ENCODE results near the gene TENM4.

TENM4 gene

GRCh38 chr11:78893996-78894395, 546.8 kb downstream of the TENM4 start:
- TF ChIP-seq, protein P1, sequence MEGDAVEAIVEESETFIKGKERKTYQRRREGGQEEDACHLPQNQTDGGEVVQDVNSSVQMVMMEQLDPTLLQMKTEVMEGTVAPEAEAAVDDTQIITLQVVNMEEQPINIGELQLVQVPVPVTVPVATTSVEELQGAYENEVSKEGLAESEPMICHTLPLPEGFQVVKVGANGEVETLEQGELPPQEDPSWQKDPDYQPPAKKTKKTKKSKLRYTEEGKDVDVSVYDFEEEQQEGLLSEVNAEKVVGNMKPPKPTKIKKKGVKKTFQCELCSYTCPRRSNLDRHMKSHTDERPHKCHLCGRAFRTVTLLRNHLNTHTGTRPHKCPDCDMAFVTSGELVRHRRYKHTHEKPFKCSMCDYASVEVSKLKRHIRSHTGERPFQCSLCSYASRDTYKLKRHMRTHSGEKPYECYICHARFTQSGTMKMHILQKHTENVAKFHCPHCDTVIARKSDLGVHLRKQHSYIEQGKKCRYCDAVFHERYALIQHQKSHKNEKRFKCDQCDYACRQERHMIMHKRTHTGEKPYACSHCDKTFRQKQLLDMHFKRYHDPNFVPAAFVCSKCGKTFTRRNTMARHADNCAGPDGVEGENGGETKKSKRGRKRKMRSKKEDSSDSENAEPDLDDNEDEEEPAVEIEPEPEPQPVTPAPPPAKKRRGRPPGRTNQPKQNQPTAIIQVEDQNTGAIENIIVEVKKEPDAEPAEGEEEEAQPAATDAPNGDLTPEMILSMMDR (IDR thresholded peaks at IDR 0.05; ENCODE audit: low read depth, low read length, poor library complexity, severe bottlenecking) = no peak
- TF ChIP-seq EZH2phosphoT487 (IDR thresholded peaks at IDR 0.05; ENCODE audit: borderline replicate concordance, low read length) = no peak
- Histone ChIP-seq H3K4me3 (ENCODE audit: low read length) (no peak overlapping the region), H3K4me2 (ENCODE audit: low read length) (no peak overlapping the region), H3K79me2 (ENCODE audit: control insufficient read depth, low read length) (no peaks in the 10 kb centered on the region), H3K27me3 (ENCODE audit: control insufficient read depth, low read length) (no peaks in the 10 kb centered on the region), H3K9me2 (replicated peaks; ENCODE audit: control insufficient read depth, low read length) (no peaks in the 10 kb centered on the region), H4K20me1 (ENCODE audit: control insufficient read depth, insufficient read depth, low read depth, low read length) (no peaks in the 10 kb centered on the region), H3F3A (ENCODE audit: control insufficient read depth, insufficient read depth) (no peaks in the 10 kb centered on the region), H3K36me3 (ENCODE audit: control insufficient read depth, low read length) (no peaks in the 10 kb centered on the region), H3K27ac (ENCODE audit: low read depth, low read length) (no peak overlapping the region), H3K9me3 (ENCODE audit: control insufficient read depth, insufficient read depth, low read length) (no peaks in the 10 kb centered on the region), H3K4me1 (ENCODE audit: control insufficient read depth, low read length) (no peaks in the 10 kb centered on the region)

DNA sequence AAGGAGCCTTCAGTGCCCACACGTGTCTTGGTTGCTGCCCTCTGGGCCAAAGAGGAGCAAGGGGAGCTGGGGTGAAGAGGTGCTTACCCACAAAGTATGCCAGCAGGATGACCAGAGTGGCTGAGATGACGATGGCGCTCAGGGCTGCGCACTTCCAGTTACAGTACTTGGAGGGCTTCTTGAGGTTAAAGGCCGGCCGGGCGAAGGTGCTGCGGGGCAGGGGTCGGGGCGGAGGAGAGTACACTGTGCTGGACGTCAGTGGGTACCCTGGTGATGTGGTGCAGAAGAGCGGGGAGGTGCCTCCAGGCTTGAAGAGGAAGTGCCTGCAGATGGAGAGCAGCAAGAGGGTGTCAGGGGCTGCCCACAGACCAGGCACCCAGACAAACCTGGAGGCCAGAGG, 551.1 kb downstream of the TENM4 start:
- no peaks in the 10 kb centered on the region for H3F3A ChIP-seq (ENCODE audit: control insufficient read depth, insufficient read depth)
- H3K4me2 ChIP-seq (ENCODE audit: low read length) = no peak overlapping the region
- H3K4me1 ChIP-seq (ENCODE audit: control insufficient read depth, low read length) = no peaks in the 10 kb centered on the region
- no peak for TF ChIP-seq EZH2phosphoT487 (IDR thresholded peaks at IDR 0.05; ENCODE audit: borderline replicate concordance, low read length)
- TF ChIP-seq, protein P1 (IDR thresholded peaks at IDR 0.05; ENCODE audit: low read depth, low read length, poor library complexity, severe bottlenecking) = no peak
- no peak overlapping the region for H3K4me3 ChIP-seq (ENCODE audit: low read length)
- H3K36me3 ChIP-seq (ENCODE audit: control insufficient read depth, low read length) = no peaks in the 10 kb centered on the region
- H3K27ac ChIP-seq (ENCODE audit: low read depth, low read length) = no peak overlapping the region
- no peaks in the 10 kb centered on the region for H3K9me2 ChIP-seq (replicated peaks; ENCODE audit: control insufficient read depth, low read length)
- H4K20me1 ChIP-seq (ENCODE audit: control insufficient read depth, insufficient read depth, low read depth, low read length) = no peaks in the 10 kb centered on the region
- no peaks in the 10 kb centered on the region for H3K27me3 ChIP-seq (ENCODE audit: control insufficient read depth, low read length)
- no peaks in the 10 kb centered on the region for H3K9me3 ChIP-seq (ENCODE audit: control insufficient read depth, insufficient read depth, low read length)
- no peaks in the 10 kb centered on the region for H3K79me2 ChIP-seq (ENCODE audit: control insufficient read depth, low read length)

DNA sequence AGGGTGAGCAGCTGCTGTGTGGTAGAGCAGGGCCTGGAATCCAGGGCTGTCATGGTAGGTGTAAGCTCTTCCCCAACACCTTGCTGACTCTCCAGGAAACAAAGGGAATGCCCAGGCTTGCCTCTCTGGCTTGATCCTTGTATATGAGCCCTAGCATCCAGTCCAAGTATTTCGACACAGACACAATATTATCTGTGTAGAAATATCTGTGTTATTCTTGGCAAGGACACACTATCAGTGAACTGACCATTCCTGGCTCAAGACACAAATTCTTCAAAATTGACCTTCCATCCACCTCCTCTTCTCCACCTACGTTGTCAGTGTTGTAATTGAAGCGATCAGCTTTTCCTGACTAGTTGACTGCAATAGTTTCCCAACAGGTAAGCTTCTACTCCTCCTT, 554.2 kb downstream of the TENM4 start:
- Histone ChIP-seq H3K4me3 (ENCODE audit: low read length) (no peak overlapping the region), H3K4me1 (ENCODE audit: control insufficient read depth, low read length) (no peaks in the 10 kb centered on the region), H3K9me2 (replicated peaks; ENCODE audit: control insufficient read depth, low read length) (no peaks in the 10 kb centered on the region), H3K79me2 (ENCODE audit: control insufficient read depth, low read length) (no peaks in the 10 kb centered on the region), H3K36me3 (ENCODE audit: control insufficient read depth, low read length) (no peaks in the 10 kb centered on the region), H3K27me3 (ENCODE audit: control insufficient read depth, low read length) (no peaks in the 10 kb centered on the region), H3K4me2 (ENCODE audit: low read length) (no peak overlapping the region), H3K9me3 (ENCODE audit: control insufficient read depth, insufficient read depth, low read length) (no peaks in the 10 kb centered on the region), H3K27ac (ENCODE audit: low read depth, low read length) (no peak overlapping the region), H3F3A (ENCODE audit: control insufficient read depth, insufficient read depth) (no peaks in the 10 kb centered on the region), H4K20me1 (ENCODE audit: control insufficient read depth, insufficient read depth, low read depth, low read length) (no peaks in the 10 kb centered on the region)
- TF ChIP-seq, protein P1 (IDR thresholded peaks at IDR 0.05; ENCODE audit: low read depth, low read length, poor library complexity, severe bottlenecking) = no peak
- no peak for TF ChIP-seq EZH2phosphoT487 (IDR thresholded peaks at IDR 0.05; ENCODE audit: borderline replicate concordance, low read length)

- TF ChIP-seq EZH2phosphoT487 (IDR thresholded peaks at IDR 0.05; ENCODE audit: borderline replicate concordance, low read length) = no peak
- TF ChIP-seq, protein P1 (IDR thresholded peaks at IDR 0.05; ENCODE audit: low read depth, low read length, poor library complexity, severe bottlenecking) = no peak
Measured at GRCh38 chr11:78884761-78885160, 556.1 kb downstream of the TENM4 start.

More at GRCh38 chr11:78884761-78885160, 556.1 kb downstream of the TENM4 start:
- H3K9me3 ChIP-seq (ENCODE audit: control insufficient read depth, insufficient read depth, low read length) = no peaks in the 10 kb centered on the region
- no peaks in the 10 kb centered on the region for H3F3A ChIP-seq (ENCODE audit: control insufficient read depth, insufficient read depth)
- H3K27me3 ChIP-seq (ENCODE audit: control insufficient read depth, low read length) = no peaks in the 10 kb centered on the region
- no peaks in the 10 kb centered on the region for H3K79me2 ChIP-seq (ENCODE audit: control insufficient read depth, low read length)
- no peaks in the 10 kb centered on the region for H3K36me3 ChIP-seq (ENCODE audit: control insufficient read depth, low read length)
- no peaks in the 10 kb centered on the region for H4K20me1 ChIP-seq (ENCODE audit: control insufficient read depth, insufficient read depth, low read depth, low read length)
- no peak overlapping the region for H3K4me3 ChIP-seq (ENCODE audit: low read length)
- H3K9me2 ChIP-seq (replicated peaks; ENCODE audit: control insufficient read depth, low read length) = no peaks in the 10 kb centered on the region
- H3K27ac ChIP-seq (ENCODE audit: low read depth, low read length) = no peak overlapping the region
- no peak overlapping the region for H3K4me2 ChIP-seq (ENCODE audit: low read length)
- no peaks in the 10 kb centered on the region for H3K4me1 ChIP-seq (ENCODE audit: control insufficient read depth, low read length)

Measured in DOHH2 (cell line).